GM19328 (cell line): ENCODE data around the gene ANAPC2.

Experiments used
- ATAC-seq: cut with Tn5 transposase; IDR thresholded peaks from one replicate; pipeline ENCODE4 v1.9.1; 2021; ENCODE audit warnings: mild to moderate bottlenecking, moderate library complexity; ENCODE audit not compliant: unreplicated experiment

Gene ANAPC2

GRCh38 chr9:137194909-137195308 lies 6.5 kb upstream of the ANAPC2 start:
- ATAC-seq = no peak

- no peak for ATAC-seq
Observed at GRCh38 chr9:137194388-137194787, 6.0 kb upstream of the ANAPC2 start.

GRCh38 chr9:137193771-137194170 lies 5.4 kb upstream of the ANAPC2 start:
- ATAC-seq = no peak

DNA sequence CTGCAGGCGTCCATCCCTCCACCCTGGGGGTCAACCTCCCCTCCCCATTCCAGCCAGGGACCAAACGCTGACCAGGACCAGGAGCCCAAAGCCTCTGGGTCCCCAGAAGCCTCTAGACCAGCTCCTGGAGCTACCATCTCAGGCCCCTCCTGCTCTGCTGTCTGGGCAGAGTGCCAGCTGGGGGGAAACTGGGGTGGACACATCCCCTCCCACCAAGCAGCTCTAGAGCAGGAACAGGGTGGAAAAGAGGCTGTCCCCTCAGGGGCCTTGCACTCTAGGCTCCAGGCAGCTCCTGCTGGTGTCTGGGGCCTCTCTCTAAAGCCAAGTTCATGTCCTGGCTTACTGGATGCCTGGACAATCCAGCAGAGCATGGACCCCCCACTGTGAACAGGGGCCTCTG lies 4.5 kb upstream of the ANAPC2 start:
- no peak for ATAC-seq

GRCh38 chr9:137192448-137192780 lies 4.1 kb upstream of the ANAPC2 start:
- ATAC-seq = no peak

GRCh38 chr9:137191691-137192447 lies 3.5 kb upstream of the ANAPC2 start:
- ATAC-seq = no peak

GRCh38 chr9:137191245-137191644 lies 2.9 kb upstream of the ANAPC2 start:
- ATAC-seq = no peak

GRCh38 chr9:137190315-137190856 lies 2.0 kb upstream of the ANAPC2 start:
- no peak for ATAC-seq

- ATAC-seq = no peak
Observed at GRCh38 chr9:137189297-137190295, 1.2 kb upstream of the ANAPC2 start.

DNA sequence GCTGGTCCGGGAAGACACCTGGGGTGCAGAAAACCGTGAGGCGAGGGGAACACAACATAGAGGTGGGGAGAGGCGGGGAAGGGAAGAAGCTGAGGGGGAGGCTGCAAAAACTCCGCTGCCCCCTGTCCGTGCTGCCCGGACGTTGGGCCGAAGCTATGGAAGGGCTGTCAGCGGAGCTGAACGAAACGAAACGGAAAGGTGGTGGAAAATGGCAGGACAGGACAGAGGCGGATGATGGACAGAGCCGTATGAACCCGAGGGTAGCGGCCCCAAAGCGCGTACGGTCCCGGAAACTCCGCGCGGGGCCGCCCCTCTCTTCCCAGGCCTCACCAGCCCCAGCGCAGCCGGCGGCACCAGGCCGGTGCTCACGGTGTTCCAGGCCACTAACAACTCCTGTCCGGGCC lies 272 bp downstream of the ANAPC2 start:
- no peak for ATAC-seq

DNA sequence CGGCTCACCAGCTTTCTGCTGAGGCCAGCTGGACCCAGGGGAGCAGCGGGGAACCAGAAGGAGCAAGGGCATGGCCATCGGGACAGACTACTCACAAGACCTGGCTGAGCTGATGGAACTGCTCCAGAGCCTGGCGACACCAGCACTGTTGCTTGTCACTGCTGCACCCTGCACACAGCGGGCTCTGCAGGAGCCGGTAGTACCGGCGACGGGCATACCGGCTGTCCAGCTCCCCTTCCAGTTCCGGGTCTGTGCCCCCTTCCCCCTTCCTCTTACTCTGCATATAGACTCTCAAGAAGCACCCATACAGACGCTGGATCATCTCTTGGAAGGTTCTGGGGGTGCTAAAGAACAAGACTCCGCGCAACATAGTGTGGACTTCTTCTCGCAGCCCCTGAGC lies 974 bp downstream of the ANAPC2 start:
- no peak for ATAC-seq

DNA sequence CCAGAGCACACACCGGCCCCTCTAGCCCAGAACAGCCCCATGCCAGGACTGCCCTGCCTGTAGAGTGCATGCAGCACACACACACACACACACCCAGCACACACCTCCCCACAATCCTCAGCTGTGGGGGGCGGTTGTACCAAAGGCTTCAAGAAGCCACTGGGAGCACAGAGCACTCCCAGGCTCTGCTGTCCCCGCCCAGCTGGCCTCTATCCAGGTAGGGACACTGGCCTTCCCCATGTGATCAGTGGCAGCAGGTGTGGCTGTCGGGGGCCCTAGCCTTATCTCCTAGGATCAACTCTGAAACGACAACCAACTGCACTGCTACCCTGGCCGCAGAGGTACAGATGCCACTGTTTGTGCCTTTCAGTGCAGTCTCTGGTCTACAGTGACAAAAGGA lies 2.0 kb downstream of the ANAPC2 start:
- no peak for ATAC-seq

- ATAC-seq = no peak
Observed at GRCh38 chr9:137185921-137186320, 2.4 kb downstream of the ANAPC2 start.

DNA sequence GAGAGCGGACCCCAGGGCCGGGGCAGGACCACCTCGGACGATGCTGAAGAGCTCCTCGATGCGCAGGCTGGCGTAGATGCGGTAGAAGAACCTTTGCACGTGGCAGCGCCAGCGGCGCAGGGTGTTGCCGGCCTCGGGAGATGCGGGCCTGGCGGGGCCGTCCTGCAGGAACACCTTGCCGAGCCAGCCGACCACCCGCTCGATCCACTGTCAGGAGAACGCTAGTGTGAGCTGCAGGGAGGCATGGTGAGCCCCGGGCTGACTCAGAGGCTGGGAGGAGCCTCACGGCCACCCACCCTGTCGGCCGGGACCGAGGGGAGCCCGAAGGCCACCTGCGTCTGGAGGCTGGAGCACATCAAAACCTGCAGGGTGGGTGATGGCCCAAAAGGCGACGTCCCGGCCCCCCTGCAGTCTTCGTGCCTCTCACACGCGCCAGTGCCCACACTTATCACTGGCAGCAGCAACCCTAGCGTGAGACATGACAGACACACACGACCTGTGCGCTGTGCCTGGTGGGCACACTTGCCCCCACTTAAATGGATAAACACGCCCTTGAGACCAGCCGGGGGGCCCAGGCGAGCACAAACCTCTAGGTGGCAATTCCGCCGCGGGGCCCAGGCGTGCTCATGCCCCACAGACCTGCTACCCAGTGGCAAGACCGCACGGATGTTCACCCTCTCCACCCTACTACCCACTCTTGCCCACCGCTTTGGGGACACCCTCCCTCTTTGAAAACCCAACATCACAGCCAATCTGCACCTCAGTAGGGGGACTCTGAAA lies 3.3 kb downstream of the ANAPC2 start:
- no peak for ATAC-seq

- no peak for ATAC-seq
Observed at GRCh38 chr9:137183980-137184595, 4.3 kb downstream of the ANAPC2 start.

DNA sequence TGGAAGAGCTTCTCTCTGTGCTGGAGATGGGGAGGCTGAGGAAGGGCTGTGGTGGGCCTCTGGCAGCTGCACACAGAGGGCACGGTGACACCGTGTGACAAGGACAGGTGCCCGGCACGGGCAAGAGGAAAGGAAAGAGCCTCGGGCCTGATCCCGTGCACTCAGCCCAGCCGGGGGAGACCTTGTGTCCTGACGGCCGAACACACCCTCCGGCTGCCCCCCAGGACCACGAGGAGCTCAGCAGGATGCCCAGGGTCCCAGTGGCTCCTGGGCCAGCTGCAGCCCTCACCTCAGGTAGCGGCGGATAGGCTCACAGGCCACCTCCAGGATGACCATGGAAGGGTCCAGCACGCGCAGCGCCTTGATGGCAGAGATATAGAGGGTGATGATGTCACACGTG lies 5.5 kb downstream of the ANAPC2 start:
- no peak for ATAC-seq

DNA sequence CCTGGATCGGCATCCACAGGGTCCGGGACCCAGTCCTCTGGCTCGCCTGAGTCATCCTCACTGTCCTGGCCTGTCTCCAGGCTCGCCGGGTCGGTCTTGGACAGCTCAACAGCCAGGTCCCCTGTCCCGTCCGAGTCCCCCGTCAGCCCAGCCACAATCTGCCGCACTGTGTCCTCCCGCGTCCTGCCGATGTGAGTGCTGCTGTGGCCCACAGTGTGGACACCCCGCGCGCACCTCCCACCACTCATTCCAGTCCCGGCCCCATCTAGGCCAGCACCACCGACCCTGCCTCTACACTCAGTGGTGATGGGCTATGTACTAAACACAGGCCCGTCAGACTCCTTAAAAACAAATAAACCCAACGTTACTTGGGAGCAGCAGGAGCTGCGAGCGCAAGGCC lies 6.7 kb downstream of the ANAPC2 start:
- ATAC-seq = no peak

- ATAC-seq = no peak
Observed at GRCh38 chr9:137180491-137180890, 7.9 kb downstream of the ANAPC2 start.

DNA sequence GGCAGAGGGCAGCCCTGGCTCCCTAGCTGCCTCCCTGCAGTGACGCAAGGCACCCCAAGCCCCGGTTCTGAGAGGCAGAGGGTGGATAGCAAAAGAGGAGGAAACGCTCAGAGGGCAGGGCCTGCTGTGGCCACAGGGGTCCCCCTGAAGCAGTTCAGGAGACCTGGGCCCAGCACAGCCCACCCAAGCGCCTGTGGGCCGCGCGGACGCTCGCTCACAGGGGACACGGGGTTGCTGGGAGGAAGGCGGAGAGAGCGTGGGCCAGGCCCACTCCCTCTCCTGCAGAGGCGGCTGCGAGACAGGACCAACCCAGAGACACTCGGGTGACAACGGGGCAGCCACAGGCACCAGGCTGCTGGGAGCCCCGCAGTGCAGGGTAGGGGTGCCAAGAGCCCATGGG lies 8.6 kb downstream of the ANAPC2 start:
- ATAC-seq = no peak

DNA sequence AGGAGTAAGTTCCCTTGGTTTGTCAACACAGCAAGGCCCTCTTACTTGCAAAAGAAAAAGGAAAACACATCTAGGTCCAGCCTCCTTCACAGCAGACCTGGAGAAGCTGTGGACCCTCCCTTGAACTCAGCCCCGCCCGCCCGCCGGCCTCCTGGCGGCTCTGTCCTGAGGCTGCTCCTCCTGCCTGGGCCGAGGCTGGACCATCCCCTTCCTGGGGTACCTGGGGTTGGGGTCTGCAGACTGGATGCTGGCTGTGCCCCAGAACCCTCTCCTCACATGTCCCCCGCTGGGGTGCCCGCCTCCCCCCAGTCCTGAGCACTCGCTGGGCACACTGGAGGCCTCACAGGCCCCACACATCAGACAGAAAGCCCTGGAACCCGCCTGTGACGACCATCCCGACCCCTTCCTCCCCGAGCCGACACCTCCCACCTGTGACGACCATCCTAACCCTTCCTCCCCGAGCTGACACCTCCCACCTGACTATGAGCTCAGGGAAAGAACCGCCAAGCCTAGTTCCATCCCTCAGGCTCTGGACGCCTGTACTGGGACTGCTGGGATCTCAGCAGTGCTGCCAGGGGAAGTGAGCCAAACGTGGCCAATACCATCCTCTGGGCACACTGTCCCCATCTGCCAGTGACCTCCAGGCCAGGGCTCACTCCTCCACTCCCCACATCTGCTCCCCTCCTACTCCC lies 9.3 kb downstream of the ANAPC2 start:
- no peak for ATAC-seq
